Measurements from ENCODE around the gene PGP. TPM values are rescaled to one million over a fixed set of nuclear protein-coding genes. Genes with fewer than 3 reads are reported as not detected.

The PGP gene
- total and polyA plus RNA-seq, 10 of the 15 experiments (the other 5 are each of a cell fraction or from before 2014, with no cell fraction given): 0.42 to 28.0 (median 12.1) TPM

GRCh38 chr16:2251296-2252111 lies 36.9 kb upstream of the PGP start, which contains the start of gene ECI1 (continued):
- TF ChIP-seq RELB (IDR thresholded peaks at IDR 0.05; ENCODE audit: low read depth) (no peak), FOXK2 (IDR thresholded peaks at IDR 0.05) (no peak), RB1 (IDR thresholded peaks at IDR 0.05; ENCODE audit: borderline replicate concordance) (peak; percentile 89), SRF (IDR thresholded peaks at IDR 0.05; ENCODE audit: low read depth in 2 of 2, low read length in 2 of 2) (no peak), CBFB (IDR thresholded peaks at IDR 0.05; ENCODE audit: low read depth) (peak; percentile 83; the same call in 1 of the 2 replicates), SPI1 (IDR thresholded peaks at IDR 0.05; ENCODE audit: borderline replicate concordance, insufficient read depth, low read depth, low read length) (no peak), PRDM15 (CRISPR knock-in tag; IDR thresholded peaks at IDR 0.05) (no peak), BACH1 (IDR thresholded peaks at IDR 0.05; ENCODE audit: borderline replicate concordance) (0 out of 2 replicates have a peak, but pooled peaks have one; percentile 43), ASH2L (IDR thresholded peaks at IDR 0.05; ENCODE audit: borderline replicate concordance, low read depth) (0 out of 2 replicates have a peak, but pooled peaks have one; percentile 64), E4F1 (IDR thresholded peaks at IDR 0.05; ENCODE audit: borderline replicate concordance, partially characterized antibody) (peak; percentile 32), ZBTB11 (CRISPR knock-in tag; IDR thresholded peaks at IDR 0.05) (no peak), ZNF217 (IDR thresholded peaks at IDR 0.05) (peak; percentile 56; the same call in 1 of the 2 replicates), BCL3 (IDR thresholded peaks at IDR 0.05; ENCODE audit: borderline replicate concordance, insufficient read depth, low read depth, low read length, poor library complexity, severe bottlenecking) (peak; percentile 81), IKZF2 (IDR thresholded peaks at IDR 0.05) (no peak; a peak in 1 of 4 replicates)
